PC-3 (cell line): ENCODE results near the gene NELFE.

Experiments
- EZH2 ChIP-seq: fragments of 300-600 bp; sonication (generic); IDR thresholded peaks from one replicate; pipeline ENCODE4 v1.6.1; 2017; ENCODE audit warnings: antibody characterized with exemption, mild to moderate bottlenecking, low read length; ENCODE audit not compliant: unreplicated experiment
- EZH2phosphoT487 ChIP-seq: fragments of 300-600 bp; sonication (generic); IDR thresholded peaks from 2 replicates; pipeline ENCODE4 v1.6.1; 2018; ENCODE audit warnings: mild to moderate bottlenecking, antibody characterized with exemption, low read length, borderline replicate concordance
- TF ChIP-seq, protein P1 (sequence below): fragments of 300-600 bp; sonication (generic); conservative IDR thresholded peaks from 2 replicates; pipeline ENCODE4 v1.5.1; 2017; ENCODE audit warnings: antibody characterized with exemption, low read depth, mild to moderate bottlenecking, low read length

DNA sequence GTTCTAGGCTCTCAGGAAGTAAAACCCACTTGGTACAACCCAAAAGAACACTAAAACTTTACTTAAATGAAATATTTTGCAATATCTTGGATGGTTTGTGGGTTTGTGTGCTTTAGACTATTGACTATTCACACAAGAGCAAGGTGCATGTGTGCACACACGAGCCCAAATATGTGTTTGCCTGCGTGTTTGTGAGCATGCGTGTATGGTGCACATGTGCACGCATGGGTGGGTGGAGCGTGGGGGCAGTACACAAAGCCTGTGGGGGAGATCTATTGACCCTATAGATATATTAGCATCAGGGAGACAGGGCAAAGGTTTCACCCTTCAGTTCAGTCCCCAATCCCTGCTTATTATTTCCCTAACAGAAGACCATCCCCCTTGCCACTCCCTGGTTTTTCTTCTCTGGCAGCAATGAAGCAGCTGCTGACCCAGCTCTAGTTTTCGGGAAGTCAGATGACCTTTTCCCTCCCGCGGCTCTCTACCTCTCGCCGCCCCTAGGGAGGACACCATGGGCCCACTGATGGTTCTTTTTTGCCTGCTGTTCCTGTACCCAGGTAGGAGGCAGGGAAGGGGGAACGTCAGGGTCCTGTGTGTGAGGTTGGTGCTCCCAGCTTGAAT lies 31.4 kb downstream of the NELFE start, which contains the start of gene C2:
- TF ChIP-seq, protein P1, sequence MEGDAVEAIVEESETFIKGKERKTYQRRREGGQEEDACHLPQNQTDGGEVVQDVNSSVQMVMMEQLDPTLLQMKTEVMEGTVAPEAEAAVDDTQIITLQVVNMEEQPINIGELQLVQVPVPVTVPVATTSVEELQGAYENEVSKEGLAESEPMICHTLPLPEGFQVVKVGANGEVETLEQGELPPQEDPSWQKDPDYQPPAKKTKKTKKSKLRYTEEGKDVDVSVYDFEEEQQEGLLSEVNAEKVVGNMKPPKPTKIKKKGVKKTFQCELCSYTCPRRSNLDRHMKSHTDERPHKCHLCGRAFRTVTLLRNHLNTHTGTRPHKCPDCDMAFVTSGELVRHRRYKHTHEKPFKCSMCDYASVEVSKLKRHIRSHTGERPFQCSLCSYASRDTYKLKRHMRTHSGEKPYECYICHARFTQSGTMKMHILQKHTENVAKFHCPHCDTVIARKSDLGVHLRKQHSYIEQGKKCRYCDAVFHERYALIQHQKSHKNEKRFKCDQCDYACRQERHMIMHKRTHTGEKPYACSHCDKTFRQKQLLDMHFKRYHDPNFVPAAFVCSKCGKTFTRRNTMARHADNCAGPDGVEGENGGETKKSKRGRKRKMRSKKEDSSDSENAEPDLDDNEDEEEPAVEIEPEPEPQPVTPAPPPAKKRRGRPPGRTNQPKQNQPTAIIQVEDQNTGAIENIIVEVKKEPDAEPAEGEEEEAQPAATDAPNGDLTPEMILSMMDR = no peak
- no peak for TF ChIP-seq EZH2
- no peak for TF ChIP-seq EZH2phosphoT487
